PC-3 (cell line): ENCODE measurements around the gene TAF11L14.
"Not testable (repeated sequence)": the region's sequence is repeated elsewhere in the genome, so short reads cannot be mapped to it uniquely, and the experiment has no call there.

Experiments
- CTCF ChIP-seq: fragments of 300-600 bp; sonication (generic); conservative IDR thresholded peaks from 2 replicates; pipeline ENCODE4 v1.5.1; 2017; ENCODE audit warnings: antibody characterized with exemption, low read depth, mild to moderate bottlenecking, low read length
- EZH2 ChIP-seq: fragments of 300-600 bp; sonication (generic); IDR thresholded peaks from one replicate; pipeline ENCODE4 v1.6.1; 2017; ENCODE audit warnings: antibody characterized with exemption, mild to moderate bottlenecking, low read length; ENCODE audit not compliant: unreplicated experiment
- EZH2phosphoT487 ChIP-seq: fragments of 300-600 bp; sonication (generic); IDR thresholded peaks from 2 replicates; pipeline ENCODE4 v1.6.1; 2018; ENCODE audit warnings: mild to moderate bottlenecking, antibody characterized with exemption, low read length, borderline replicate concordance

- TF ChIP-seq CTCF, EZH2phosphoT487, EZH2: not testable (repeated sequence)
Observed at GRCh38 chr5:17590860-17591259, 43.4 kb upstream of the TAF11L14 start, which contains the start of gene TAF11L8.
